NCI-H2171 treated with DMSO at 0.1 percent for 48 hours (cell line): ENCODE measurements around the gene HSPG2.
A peak's percentile ranks its signal among the peaks of the same experiment; 100 is the strongest.
"Not testable (repeated sequence)": the region's sequence is repeated elsewhere in the genome, so short reads cannot be mapped to it uniquely, and the experiment has no call there.

ENCODE experiments used
- DNase-seq: peaks from one replicate; lab custom pipeline; 2025; lab: John Stamatoyannopoulos, UW

HSPG2 gene

DNA sequence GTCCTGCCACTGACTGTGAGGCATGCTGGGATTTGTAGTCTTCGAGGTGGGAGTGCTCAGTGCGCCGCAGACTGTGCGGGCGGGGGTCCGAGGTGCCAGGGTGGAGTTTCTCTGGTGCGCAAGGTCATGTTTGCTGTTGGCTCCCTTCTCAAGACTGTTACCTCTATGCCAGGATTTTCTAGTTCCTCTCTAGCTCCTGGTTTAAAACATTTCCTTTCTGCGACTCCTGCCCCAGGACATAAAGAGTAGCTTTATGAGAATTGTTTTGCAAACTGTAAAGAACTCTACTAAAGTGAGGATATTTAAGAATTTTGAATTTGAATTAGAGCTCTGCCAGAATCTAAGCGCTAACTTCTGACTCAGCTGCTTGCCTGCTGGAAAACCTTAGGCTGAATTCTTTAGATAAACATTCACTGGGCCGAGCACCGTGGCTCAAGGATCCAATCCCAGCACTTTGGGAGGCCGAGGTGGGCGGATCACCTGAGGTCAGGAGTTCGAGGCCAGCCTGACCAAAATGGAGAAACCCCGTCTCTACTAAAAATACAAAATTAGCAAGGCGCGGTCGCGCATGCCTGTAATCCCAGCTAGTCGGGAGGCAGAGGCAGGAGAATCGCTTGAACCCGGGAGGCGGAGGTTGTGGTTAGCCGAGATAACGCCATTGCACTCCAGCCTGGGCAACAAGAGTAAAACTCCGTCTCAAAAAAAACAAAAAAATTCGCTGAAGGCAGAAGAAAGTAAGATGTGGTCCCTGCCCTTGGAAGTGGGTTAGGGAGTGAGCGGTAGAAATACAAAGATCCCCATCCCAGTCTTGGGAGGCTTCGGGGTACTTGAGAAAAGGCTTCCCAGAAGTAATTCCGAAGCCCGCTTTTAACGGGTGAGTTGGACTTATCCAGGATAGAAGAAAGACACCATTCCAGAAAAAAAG is 153.2 kb downstream of the HSPG2 start:
- peak; percentile 95 for DNase-seq

DNA sequence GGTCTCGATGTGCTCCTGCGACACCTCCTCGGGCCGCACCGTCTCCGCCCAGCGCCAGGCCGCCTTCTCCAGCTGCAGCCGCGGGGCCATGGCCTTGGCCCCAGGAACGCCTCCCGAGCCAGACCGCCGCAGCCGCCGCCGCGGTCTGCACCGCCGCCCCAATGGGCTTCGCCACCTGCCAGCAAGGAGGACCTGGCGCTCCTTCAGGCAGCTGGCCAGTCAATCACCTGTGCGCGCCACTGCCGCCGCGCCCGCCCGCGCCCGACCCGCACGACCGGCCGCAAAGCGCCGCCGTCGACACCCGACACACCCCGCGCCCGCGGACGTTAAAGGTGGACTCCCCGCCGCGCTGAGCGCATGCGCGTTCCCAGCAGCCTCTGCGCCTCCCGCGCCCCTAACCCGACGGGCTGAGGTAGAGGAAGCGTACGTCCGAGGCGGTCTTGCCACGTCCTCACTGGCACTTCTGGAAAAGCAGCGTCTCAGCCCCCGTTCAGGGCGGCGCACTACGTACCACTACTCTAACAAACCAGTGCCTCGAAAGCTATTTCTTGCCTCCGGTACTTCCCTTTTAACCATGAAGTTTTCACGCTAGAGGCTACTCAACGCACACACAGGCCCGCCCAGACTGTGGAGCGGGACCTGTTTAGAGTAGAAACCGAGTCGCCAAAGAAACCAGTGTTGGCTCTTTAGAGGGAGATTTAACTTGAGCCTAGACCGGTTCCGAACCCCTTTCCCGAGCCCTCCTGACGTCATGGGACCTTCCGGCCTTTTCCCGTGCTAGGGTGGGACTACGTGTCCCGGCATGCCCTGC is 154.0 kb downstream of the HSPG2 start, which contains the start of gene USP48:
TSS of gene USP48 (minus strand) at position 282 of the 811 bp plus-strand sequence. CDS start at position 90, 192 bp downstream.
- peak; percentile 96 for DNase-seq

DNA sequence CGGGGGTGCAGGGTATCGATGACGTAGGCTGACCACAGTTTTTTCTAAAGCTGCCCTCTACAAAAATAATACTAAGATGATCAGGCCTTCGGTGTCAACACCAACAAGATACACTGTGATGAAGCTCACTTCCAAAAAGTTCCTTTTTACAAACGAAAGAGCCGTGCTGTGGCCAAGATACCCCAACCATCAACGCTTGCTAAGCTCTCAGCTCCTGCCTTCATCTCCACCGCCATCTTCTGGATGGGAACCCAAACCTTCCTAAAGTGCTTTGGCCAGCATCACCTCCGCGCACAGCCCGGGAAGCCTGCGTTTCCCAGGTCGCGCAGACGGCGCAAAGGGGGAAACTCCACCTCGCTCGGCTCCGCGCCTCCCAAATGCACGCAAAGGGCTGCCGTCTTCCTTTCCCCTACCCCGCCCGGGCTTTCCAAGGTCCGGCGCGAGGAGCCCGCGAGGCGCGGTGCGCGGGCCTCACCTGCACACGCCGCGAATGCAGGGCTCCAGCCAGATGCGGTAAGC is 154.7 kb downstream of the HSPG2 start:
- DNase-seq = peak; percentile 80

DNA sequence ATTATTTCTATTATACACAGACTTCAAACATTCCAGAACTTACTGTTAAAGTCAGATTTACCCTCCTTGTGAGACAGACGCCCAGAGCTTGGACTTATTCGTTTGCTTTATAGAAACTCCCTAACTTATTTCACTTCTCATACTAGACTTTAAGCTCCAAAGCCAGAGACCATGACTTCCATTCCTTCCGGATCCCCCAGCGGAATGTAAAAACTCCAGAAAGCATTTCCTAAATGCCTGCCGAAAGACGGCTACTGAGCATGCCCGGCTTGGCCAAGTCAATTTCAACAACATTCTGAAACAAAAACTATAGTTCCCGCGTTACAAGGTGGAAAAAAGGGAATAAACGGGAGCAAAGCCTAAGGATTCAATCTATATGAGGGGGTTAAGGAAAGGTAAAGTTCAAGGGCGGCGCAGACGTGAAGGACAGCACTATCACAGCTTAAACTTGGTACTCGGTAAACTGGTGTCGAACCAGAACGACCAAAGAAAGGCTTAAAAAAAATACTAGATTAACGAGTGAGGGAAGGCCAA is 155.2 kb downstream of the HSPG2 start:
- DNase-seq = no peak

DNA sequence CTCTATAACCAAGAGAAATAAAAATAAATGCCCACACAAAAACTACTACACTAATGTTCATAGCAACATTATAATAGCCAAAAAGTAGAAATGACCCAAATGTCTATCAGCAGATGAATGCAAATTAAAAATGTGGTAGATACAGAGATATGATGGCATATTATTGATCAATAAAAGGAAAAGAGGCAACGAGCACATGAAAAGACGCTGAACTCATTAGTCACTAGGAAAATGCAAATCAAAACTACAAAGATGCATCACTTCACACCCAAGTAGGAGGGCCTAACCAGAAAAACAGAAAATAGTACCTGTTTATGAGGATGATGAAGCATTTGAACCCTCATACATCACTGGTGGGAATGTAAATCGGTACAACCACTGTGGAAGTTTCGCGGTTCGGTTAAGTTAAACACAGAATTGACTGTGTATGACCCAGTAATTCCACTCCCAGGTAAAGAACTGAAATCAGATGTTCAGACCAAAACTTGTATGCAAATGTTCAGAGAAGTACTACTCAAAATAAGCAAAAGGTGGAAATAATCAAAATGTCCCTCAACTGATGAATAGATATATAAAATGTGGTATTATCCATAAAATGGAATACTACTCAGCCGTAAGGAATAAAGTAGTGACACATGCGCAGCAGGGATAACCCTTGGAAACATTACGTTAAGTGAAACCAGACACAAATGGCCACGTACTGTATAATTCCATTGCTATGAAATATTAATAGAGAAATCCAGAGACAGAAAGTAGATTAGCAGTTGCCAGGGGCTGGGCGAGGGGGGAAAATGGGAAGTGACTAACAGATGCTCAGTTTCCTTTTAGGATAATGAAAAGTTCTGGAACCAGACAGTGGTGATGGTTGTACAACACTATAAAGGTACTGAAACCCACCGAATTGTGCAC is 157.2 kb downstream of the HSPG2 start:
- no peak for DNase-seq

DNA sequence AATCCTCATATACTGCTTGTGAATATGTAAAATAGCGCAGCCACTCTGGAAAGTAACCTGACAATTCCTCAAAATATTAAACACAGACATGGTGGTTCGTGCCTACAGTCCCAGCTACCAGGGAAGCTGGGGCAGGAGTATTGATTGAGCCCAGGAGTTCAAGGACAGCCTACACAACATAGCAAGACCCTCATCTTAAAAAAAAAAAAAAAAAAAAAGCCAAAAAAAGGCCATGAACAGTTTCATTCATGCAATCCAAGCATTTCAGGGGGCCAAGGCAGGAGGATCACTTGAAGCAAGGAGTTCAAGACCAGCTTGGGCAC is 158.7 kb downstream of the HSPG2 start:
- DNase-seq = no peak

DNA sequence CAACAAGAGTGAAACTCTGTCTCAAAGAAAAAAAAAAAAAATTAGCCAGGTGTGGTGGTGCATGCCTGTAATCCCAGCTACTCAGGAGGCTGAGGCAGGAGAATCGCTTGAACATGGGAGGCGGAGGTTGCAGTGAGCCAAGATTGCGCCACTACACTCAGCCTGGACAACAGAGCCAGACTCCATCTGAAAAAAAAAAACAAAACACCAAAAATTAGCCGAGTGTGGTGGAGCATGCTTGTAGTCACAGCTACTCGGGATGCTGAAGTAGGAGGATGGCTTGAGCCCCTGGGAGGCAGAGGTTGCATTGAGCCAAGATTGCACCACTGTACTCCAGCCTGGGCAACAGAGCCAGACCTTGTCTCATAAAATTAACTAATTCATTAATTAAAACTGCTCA is 160.2 kb downstream of the HSPG2 start:
- not testable (repeated sequence) for DNase-seq

DNA sequence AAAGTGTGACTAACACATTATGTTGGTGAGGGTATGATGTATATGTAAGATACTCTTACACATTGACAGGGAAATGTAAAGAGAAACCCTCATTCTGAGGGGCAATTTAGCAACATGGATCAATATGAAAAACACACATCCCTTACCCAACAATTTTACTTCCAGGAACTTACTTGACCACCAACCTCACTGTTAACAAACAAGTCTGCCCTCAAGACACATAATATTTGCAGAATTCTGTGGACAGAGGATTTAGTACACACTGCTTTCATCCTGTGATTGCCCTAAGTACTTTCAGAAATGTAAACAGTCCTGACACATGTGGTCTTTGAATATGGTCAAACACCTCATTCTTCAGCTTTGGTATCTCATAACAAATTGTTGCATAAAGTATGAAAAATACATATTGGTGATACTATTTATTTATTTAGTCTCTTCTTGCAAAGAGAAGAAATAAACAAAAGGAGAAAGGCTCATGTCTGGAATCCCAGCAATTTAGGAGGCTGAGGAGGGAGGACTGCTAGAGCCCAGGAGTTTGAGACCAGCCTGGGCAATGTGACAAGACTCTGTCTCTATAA is 161.0 kb downstream of the HSPG2 start:
- no peak for DNase-seq

DNA sequence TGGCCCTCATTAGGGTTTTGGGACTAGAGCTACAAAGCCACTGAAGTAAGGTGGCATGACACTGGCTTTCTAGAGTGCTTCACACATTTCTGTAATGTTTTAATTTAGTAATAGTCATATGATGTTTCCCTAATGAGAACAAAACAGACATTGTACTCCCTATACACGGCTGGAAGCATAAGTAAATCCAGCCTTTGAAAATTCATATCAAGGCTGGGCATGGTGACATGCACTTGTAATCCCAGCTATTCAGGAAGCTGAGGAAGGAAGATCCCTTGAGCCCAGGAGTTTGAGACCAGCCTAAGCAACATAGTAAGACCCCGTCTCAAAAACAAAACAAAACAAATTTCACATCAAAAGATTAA is 161.6 kb downstream of the HSPG2 start:
- DNase-seq = no peak

DNA sequence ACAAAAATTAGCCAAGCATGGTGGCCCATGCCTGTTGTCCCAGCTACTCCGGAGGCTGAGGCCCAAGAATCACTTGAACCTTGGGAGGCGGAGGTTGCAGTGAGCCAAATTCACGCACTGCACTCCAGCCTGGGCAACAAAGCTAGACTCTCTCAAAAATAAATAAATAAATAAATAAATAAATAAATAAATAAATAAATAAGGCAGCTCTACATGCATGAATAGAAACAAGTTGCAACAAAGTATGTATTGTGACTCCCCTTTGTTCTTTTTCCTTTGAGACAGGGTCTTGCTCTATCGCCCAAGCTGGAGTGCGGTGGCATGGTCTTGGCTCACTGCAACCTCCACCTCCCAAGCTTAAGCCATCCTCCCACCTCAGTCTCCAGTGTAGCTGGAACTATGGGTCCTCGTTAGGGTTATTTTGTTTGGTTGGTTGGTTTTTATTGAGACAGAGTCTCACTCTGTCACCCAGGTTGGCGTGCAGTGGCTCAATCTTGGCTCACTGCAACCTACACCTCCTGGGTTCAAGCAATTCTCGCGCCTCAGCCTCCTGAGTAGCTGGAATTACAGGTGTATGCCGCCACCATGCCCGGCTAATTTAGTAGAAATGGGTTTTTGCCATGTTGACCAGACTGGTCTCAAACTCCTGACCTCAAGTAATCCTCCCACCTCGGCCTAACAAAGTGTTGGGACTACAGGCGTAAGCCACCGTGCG is 162.1 kb downstream of the HSPG2 start:
- no peak for DNase-seq

DNA sequence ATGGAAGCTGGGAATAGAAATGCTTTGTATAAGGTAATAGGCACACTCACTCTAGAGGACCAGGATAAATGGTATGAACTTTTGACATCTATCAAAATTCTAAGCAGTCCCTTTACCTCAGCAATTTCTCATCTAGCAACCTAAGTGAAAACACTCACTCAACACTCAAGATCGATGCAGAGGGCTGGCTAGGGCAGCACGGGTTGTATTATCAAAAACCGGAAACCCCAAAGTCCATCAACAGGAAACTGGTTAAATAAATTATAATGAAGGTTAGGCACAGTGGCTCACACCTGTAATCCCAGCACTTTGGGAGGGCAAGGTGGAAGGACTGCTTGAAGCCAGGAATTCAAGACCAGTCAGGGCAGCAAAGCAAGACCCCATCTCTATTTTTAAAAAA is 163.5 kb downstream of the HSPG2 start:
- no peak for DNase-seq
